H1 (cell line): Measurements from ENCODE around the gene C1QTNF7.

Experiments used
- EZH2 ChIP-seq: fragments of 200-600 bp; sonication (generic); IDR thresholded peaks from 2 replicates; pipeline ENCODE4 v1.7.1; 2012; ENCODE audit warnings: low read depth, mild to moderate bottlenecking, moderate library complexity, low read length, inconsistent platforms; ENCODE audit not compliant: severe bottlenecking
- TEAD4 ChIP-seq: IDR thresholded peaks from 2 replicates; pipeline ENCODE4 v1.6.1; 2012; ENCODE audit warnings: low read depth, low read length, inconsistent platforms, mixed read lengths
- YY1 ChIP-seq: IDR thresholded peaks from 2 replicates; pipeline ENCODE4 v1.6.1; 2011; ENCODE audit warnings: low read depth, mild to moderate bottlenecking, low read length

GRCh38 chr4:15402974-15403373 is 24.9 kb upstream of the C1QTNF7 start:
- TF ChIP-seq TEAD4 = no peak
- no peak for TF ChIP-seq YY1
- no peak for TF ChIP-seq EZH2
